ENCODE data around the gene FILIP1L. TPM values are rescaled to one million over a fixed set of nuclear protein-coding genes. Genes with fewer than 3 reads are reported as not detected.

The FILIP1L gene
- total RNA-seq, 1 experiment from 2014 or later = 0.07 TPM

DNA sequence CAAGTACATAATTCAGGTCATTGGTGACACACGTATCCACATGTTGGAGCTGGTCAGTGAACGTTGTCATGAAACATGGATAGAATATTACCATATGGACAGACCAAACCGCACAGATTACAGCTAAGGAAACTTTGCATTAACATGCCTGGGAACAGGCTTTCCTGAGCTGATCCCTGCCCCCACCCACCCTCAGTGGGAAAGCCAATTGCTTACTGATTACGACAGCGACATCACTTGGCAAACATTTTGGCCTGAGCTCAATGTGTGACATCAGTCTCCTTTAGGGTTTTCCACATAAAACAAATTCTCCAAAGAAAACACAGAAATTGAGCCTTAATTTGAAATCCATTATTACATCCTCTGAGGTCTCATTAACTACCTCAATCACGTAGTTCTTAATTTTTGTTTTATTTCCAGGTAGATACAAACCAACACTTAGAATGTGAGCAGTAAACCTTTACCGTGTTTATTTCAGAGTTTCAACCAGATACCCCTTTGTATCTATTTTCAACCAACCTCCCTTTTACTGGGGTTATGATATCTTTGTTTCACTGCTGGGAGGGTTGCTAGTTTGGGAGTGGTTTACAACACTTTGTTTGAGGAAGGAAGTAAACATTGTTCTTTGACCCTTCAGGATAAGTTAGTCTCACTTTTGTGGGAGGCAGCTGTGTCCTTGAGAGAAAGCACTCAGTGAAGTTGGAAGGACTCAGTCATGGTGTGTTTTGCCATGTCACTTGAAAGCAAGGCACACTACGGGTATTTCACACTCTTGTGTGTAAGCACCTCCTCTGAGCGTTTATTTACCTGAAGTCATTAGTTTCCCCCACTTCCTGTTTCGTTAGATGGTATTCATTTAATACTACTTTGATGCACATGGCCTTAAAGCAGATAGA lies 193.6 kb downstream of the FILIP1L start:
- no peak overlapping the region for H3K4me2 ChIP-seq (ENCODE audit: insufficient read depth, insufficient read length, low read length)
- WGBS (ENCODE audit: extremely low coverage, insufficient read length, low lambda C conversion rate) = no CpG with 5 or more reads among the region's 10 CpGs
- no peak overlapping the region for H4K8ac ChIP-seq (replicated peaks; ENCODE audit: insufficient read length, low read depth, low read length)
- no peaks in the 10 kb centered on the region for H3K9me3 ChIP-seq (ENCODE audit: control insufficient read depth, low read depth, low read length)
- H3K27me3 ChIP-seq (ENCODE audit: insufficient read depth, low read length) = no peaks in the 10 kb centered on the region
- no peaks in the 10 kb centered on the region for H4K20me1 ChIP-seq (ENCODE audit: control insufficient read depth, insufficient read depth, insufficient read length)
- H3K18ac ChIP-seq (ENCODE audit: insufficient read length, low read depth, low read length) = peak overlapping the region; percentile 5
- H3K27me3 Mint-ChIP-seq (ENCODE audit: low read depth) = no peaks in the 10 kb centered on the region
- H3K27ac Mint-ChIP-seq = peak overlapping the region; percentile 84 to 90 (median 87)
- H2BK12ac ChIP-seq (ENCODE audit: insufficient read length, low read depth, low read length) = no peak overlapping the region
- H4K5ac ChIP-seq (ENCODE audit: insufficient read length, low read depth, low read length) = no peak overlapping the region
- H3K9me3 Mint-ChIP-seq = no peaks in the 10 kb centered on the region
- H2AFZ ChIP-seq (ENCODE audit: low read length) = no peak overlapping the region
- H3K36me3 Mint-ChIP-seq (ENCODE audit: insufficient read depth in 1 of 3, low read depth in 3 of 3) = peaks cover 0 to 2% (median 0%) of the 10 kb centered on the region in 3 experiments; a peak in 3 of 7 replicates
- H2BK5ac ChIP-seq (ENCODE audit: insufficient read length, low read length) = no peak overlapping the region
- no peaks in the 10 kb centered on the region for H3K79me2 ChIP-seq (ENCODE audit: insufficient read depth, low read length)
- peak overlapping the region; percentile 30 for H3K27ac ChIP-seq (ENCODE audit: insufficient read length, low read depth, low read length)
- H3K4ac ChIP-seq (ENCODE audit: low read depth, low read length) = no peak overlapping the region; the same call in 1 of the 2 replicates
- no peak overlapping the region for H4K91ac ChIP-seq (ENCODE audit: insufficient read length, low read depth, low read length)
- H2BK120ac ChIP-seq (ENCODE audit: low read depth, low read length, poor library complexity, severe bottlenecking) = no peak overlapping the region
- H3K79me1 ChIP-seq (ENCODE audit: insufficient read depth, low read depth, low read length, poor library complexity, severe bottlenecking) = no peaks in the 10 kb centered on the region
- H2BK15ac ChIP-seq (ENCODE audit: low read depth, low read length) = no peak overlapping the region
- H3K23me2 ChIP-seq (ENCODE audit: insufficient read length, low read depth, low read length, poor library complexity, severe bottlenecking) = no peaks in the 10 kb centered on the region
- H3T11ph ChIP-seq (ENCODE audit: low read length) = no peak overlapping the region
- H3K56ac ChIP-seq (ENCODE audit: insufficient read length, low read depth, low read length) = no peak overlapping the region
- peak; percentile 47 for DNase-seq
- no peak overlapping the region for H3K4me3 Mint-ChIP-seq
- H3K4me1 ChIP-seq (ENCODE audit: insufficient read depth, low read length) = peaks cover 12% of the 10 kb centered on the region; the same call in 1 of the 2 replicates
- no peak overlapping the region for H2BK20ac ChIP-seq (ENCODE audit: low read depth, low read length, poor library complexity, severe bottlenecking)
- peaks cover 29 to 38% of the 10 kb centered on the region in 2 experiments for H3K4me1 Mint-ChIP-seq
- H3K9ac ChIP-seq (ENCODE audit: extremely low read depth, insufficient read length, low read length) = no peak overlapping the region
- H2AK5ac ChIP-seq (ENCODE audit: insufficient read length, low read length) = no peak overlapping the region
- no peak overlapping the region for H3K23ac ChIP-seq (ENCODE audit: insufficient read length, low read depth, low read length)
- no peak overlapping the region; the same call in 1 of the 2 replicates for H3K14ac ChIP-seq (ENCODE audit: insufficient read depth, low read length)
- no peak for TF ChIP-seq CTCF (conservative IDR thresholded peaks at IDR 0.05)
